C4-2B (cell line): ENCODE measurements around the gene CCDC51.

Experiments used
- H3K27ac ChIP-seq: fragments of 450-650 bp; 2 replicates; pipeline ENCODE4 v1.5.1; 2017
- CTCF ChIP-seq: fragments of 450-650 bp; conservative IDR thresholded peaks from 2 replicates; pipeline ENCODE4 v1.5.1; 2017; ENCODE audit warnings: mild to moderate bottlenecking
- ZFX ChIP-seq: fragments of 450-650 bp; IDR thresholded peaks from 2 replicates; pipeline ENCODE4 v1.6.1; 2017

CCDC51 gene

GRCh38 chr3:48420561-48420960 lies 19.4 kb downstream of the CCDC51 start:
- TF ChIP-seq ZFX = no peak
- TF ChIP-seq CTCF = no peak

GRCh38 chr3:48419597-48419996 lies 20.3 kb downstream of the CCDC51 start:
- H3K27ac ChIP-seq = no peak overlapping the region
- no peak for TF ChIP-seq CTCF
- TF ChIP-seq ZFX = no peak

More at GRCh38 chr3:48420561-48420960, 19.4 kb downstream of the CCDC51 start:
- no peak overlapping the region for H3K27ac ChIP-seq

GRCh38 chr3:48419149-48419548 lies 20.8 kb downstream of the CCDC51 start:
- no peak overlapping the region for H3K27ac ChIP-seq
- no peak for TF ChIP-seq CTCF

GRCh38 chr3:48418651-48419050 lies 21.3 kb downstream of the CCDC51 start:
- TF ChIP-seq ZFX = no peak
- TF ChIP-seq CTCF = no peak
- no peak overlapping the region for H3K27ac ChIP-seq

GRCh38 chr3:48418140-48418539 lies 21.8 kb downstream of the CCDC51 start:
- TF ChIP-seq CTCF = no peak
- no peak for TF ChIP-seq ZFX
- no peak overlapping the region for H3K27ac ChIP-seq

- no peak overlapping the region for H3K27ac ChIP-seq
- TF ChIP-seq CTCF = no peak
- no peak for TF ChIP-seq ZFX
These were observed 22.3 kb downstream of the CCDC51 start for GRCh38 chr3:48417529-48418108.

GRCh38 chr3:48416546-48416945 lies 23.4 kb downstream of the CCDC51 start:
- TF ChIP-seq CTCF (no peak), ZFX (no peak)
- H3K27ac ChIP-seq = no peak overlapping the region
